ENCODE measurements around the gene SLC25A33. TPM values are rescaled to one million over a fixed set of nuclear protein-coding genes. Genes with fewer than 3 reads are reported as not detected.

The SLC25A33 gene
- total RNA-seq, 1 experiment from 2014 or later: 9.4 TPM

DNA sequence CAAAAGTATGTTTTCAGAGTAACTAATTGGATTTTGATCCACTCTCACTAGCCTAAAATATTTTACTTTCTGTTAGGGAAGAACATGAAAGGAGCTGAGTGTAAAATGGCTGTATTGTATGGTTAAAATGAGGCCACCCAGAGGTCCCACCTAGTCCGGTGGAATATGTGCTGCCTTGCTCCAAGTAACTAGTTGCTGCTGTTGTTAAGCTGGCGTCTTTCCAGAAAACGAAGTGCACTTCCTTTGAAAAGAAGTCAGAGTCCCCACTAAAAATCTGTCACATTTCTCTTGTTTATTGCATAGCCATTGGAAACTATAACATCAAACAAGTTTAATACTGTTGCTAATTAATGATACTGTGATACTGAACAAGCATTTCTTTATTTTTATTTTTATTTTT, 3.2 kb downstream of the SLC25A33 start:
- H3K27ac Mint-ChIP-seq: peak overlapping the region in 2 of 3 experiments; percentile 19 to 50; a peak in 1 of 7 replicates
- Histone ChIP-seq H4K91ac (ENCODE audit: insufficient read length, low read depth, low read length) (no peak overlapping the region), H3K14ac (ENCODE audit: insufficient read depth, low read length) (no peak overlapping the region), H3K18ac (ENCODE audit: insufficient read length, low read depth, low read length) (no peak overlapping the region), H2AFZ (ENCODE audit: low read length) (no peak overlapping the region), H3K23ac (ENCODE audit: insufficient read length, low read depth, low read length) (no peak overlapping the region), H3K56ac (ENCODE audit: insufficient read length, low read depth, low read length) (no peak overlapping the region), H3K27me3 (ENCODE audit: insufficient read depth, low read length) (no peaks in the 10 kb centered on the region), H3K79me2 (ENCODE audit: insufficient read depth, low read length) (peaks cover 33% of the 10 kb centered on the region; the same call in 1 of the 2 replicates), H2BK120ac (ENCODE audit: low read depth, low read length, poor library complexity, severe bottlenecking) (no peak overlapping the region), H2BK5ac (ENCODE audit: insufficient read length, low read length) (no peak overlapping the region), H3K9ac (ENCODE audit: extremely low read depth, insufficient read length, low read length) (no peak overlapping the region), H2BK15ac (ENCODE audit: low read depth, low read length) (no peak overlapping the region), H3K9me3 (ENCODE audit: control insufficient read depth, low read depth, low read length) (no peaks in the 10 kb centered on the region), H4K20me1 (ENCODE audit: control insufficient read depth, insufficient read depth, insufficient read length) (no peaks in the 10 kb centered on the region), H3T11ph (ENCODE audit: low read length) (no peak overlapping the region), H3K27ac (ENCODE audit: insufficient read length, low read depth, low read length) (no peak overlapping the region), H3K23me2 (ENCODE audit: insufficient read length, low read depth, low read length, poor library complexity, severe bottlenecking) (no peaks in the 10 kb centered on the region), H2BK20ac (ENCODE audit: low read depth, low read length, poor library complexity, severe bottlenecking) (no peak overlapping the region), H3K79me1 (ENCODE audit: insufficient read depth, low read depth, low read length, poor library complexity, severe bottlenecking) (no peaks in the 10 kb centered on the region), H4K5ac (ENCODE audit: insufficient read length, low read depth, low read length) (no peak overlapping the region), H2AK5ac (ENCODE audit: insufficient read length, low read length) (no peak overlapping the region), H3K4ac (ENCODE audit: low read depth, low read length) (no peak overlapping the region), H4K8ac (replicated peaks; ENCODE audit: insufficient read length, low read depth, low read length) (no peak overlapping the region), H3K4me2 (ENCODE audit: insufficient read depth, insufficient read length, low read length) (no peak overlapping the region), H3K4me1 (ENCODE audit: insufficient read depth, low read length) (0 out of 2 replicates have a peak, but pooled peaks cover 2% of the 10 kb centered on the region), H2BK12ac (ENCODE audit: insufficient read length, low read depth, low read length) (no peak overlapping the region)
- peaks cover 18 to 27% of the 10 kb centered on the region in 2 experiments for H3K4me1 Mint-ChIP-seq
- DNase-seq: no peak
- WGBS (ENCODE audit: extremely low coverage, insufficient read length, low lambda C conversion rate): no CpG with 5 or more reads among the region's 3 CpGs
- no peaks in the 10 kb centered on the region for H3K9me3 Mint-ChIP-seq
- peaks cover 10 to 13% (median 12%) of the 10 kb centered on the region in 3 experiments for H3K36me3 Mint-ChIP-seq (ENCODE audit: insufficient read depth in 1 of 3, low read depth in 3 of 3)
- TF ChIP-seq, protein P1, sequence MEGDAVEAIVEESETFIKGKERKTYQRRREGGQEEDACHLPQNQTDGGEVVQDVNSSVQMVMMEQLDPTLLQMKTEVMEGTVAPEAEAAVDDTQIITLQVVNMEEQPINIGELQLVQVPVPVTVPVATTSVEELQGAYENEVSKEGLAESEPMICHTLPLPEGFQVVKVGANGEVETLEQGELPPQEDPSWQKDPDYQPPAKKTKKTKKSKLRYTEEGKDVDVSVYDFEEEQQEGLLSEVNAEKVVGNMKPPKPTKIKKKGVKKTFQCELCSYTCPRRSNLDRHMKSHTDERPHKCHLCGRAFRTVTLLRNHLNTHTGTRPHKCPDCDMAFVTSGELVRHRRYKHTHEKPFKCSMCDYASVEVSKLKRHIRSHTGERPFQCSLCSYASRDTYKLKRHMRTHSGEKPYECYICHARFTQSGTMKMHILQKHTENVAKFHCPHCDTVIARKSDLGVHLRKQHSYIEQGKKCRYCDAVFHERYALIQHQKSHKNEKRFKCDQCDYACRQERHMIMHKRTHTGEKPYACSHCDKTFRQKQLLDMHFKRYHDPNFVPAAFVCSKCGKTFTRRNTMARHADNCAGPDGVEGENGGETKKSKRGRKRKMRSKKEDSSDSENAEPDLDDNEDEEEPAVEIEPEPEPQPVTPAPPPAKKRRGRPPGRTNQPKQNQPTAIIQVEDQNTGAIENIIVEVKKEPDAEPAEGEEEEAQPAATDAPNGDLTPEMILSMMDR (conservative IDR thresholded peaks at IDR 0.05): no peak
- H3K27me3 Mint-ChIP-seq (ENCODE audit: low read depth): peaks cover 6% of the 10 kb centered on the region
- H3K4me3 Mint-ChIP-seq: 0 out of 5 replicates have a peak overlapping the region, but pooled peaks of 1 of the 2 experiments have one; percentile 2

All from H9 (cell line).